ENCODE data around the gene IQSEC3. TPM values are rescaled to one million over a fixed set of nuclear protein-coding genes. Genes with fewer than 3 reads are reported as not detected.
"Not testable (repeated sequence)": the region's sequence is repeated elsewhere in the genome, so short reads cannot be mapped to it uniquely, and the experiment has no call there.

IQSEC3 gene
- polyA plus RNA-seq, 3 donors, result 8.0 to 15.3 (median 10.4) TPM

DNA sequence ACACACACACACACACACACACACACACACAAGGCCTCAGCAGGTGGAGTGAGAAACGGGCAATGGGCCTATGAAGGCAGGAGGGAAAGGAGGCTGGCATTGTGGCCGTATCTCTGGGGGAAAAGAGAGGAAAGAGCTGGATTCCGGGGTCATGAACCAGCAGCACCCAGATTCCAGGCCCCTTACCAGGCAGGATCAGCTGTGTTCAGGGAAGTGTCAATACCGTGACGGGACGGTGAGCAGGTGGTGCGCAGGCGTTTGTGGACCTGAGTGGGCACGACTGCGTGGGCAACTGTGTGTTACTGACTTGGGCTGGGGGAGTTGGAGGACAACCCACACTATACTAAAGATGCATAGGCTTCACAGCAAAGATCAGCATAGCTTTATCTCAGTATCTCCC lies 9.5 kb downstream of the IQSEC3 start:
- DNase-seq (ENCODE audit: extremely low read depth in 1 of 11, low read depth in 9 of 11, low spot score in 4 of 11), result not testable (repeated sequence)

DNA sequence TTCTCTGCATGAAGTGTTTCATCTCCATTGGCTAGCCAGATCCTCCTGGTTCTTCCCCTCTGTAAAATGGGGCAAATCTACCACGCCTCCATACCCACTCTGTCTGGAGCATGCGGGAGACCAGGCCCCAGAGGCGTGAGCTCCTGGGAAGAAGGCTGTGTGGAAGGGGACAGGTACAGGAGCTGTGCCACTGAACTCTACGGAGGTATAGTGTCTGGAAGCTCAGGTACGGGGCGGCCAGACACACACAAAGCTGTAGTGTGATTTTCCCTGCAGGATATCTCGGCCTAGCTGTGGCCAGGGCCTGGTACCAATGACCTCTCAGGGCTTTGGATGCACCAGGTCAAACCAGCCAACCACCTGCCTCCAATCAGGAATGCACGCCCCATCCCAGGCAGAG lies 10.0 kb downstream of the IQSEC3 start:
- DNase-seq (ENCODE audit: extremely low read depth in 1 of 11, low read depth in 9 of 11, low spot score in 4 of 11), result not testable (repeated sequence)

DNA sequence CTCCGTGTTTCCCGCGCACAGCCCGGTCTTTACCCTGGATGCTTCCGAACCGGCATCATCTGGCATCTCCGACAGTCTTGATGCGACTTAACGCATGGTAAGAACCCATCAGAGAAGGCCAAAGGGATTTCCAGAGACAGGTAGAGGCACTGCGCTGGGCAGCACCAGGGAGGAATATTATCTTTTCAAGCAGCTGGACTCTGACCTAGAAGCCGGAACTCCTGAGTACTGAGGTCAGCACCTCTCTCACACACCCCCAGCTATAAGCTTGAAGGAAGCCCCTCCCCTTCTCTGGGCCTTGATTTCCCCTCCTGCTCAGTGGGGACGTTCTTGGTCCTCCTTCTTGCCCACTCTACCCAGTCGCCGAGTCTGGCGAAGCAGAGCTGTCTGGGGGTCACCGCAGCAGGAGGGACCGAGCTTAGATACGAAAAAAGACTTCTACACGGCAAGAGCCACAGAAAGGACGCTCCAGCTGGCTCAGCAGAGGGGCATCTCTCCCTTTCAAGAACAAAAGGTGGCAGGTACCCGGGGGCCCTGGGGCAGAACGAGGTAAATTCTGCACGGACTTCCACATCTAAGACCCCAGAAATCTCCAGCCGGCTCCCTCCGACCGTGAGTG lies 10.6 kb downstream of the IQSEC3 start:
- DNase-seq (ENCODE audit: extremely low read depth in 1 of 11, low read depth in 9 of 11, low spot score in 4 of 11), result not testable (repeated sequence)

DNA sequence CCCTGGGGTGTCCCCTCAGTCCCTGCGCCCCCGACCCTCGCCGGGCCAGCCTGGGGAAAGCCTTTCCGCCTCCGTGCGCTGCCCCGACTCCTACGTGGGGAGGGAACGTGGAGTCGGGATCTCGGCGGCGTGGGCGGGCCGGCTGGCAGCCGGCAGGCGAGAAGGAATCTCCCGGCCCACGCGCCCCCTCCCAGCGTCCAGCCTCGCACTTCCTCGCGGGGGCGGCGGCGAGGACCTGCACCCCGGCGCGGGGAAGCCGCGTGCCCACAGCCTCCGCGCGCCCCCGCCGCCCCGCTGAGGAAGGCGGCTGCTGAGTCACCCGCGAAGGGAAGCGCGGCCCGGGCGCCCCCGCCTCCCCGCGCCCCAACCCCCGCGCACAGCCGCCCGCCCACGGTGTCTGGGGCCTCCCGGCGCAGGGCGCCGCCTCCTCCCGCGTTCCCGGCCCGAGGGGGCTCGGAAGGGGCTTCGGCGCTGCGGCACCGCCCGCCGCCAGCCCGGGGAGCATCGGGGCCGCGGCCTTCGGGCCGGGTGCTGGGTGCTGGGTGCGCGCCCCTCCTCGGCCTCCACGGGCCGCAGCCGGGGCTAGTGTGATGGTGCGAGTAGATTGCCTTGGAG lies 11.3 kb downstream of the IQSEC3 start:
- DNase-seq (ENCODE audit: extremely low read depth in 1 of 11, low read depth in 9 of 11, low spot score in 4 of 11), result not testable (repeated sequence)

DNA sequence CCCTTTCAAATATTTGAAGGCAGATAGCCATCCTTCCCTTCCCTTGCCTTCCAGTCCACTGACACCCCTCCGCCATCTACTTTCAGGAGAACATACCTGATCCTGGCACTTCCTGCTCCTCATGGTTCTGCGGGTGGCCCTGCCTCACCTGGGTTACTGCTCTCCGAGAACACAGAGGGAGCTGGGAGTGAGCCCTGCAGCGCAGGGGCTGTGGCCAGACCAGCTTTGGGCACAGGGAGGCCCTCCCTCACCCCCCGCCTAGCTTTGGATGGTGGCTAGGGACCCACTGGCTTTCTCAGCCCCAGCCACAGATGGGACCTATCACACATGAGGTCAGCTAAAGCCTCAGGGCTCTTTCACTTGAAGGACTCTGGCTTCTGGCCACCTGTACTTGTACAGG lies 12.4 kb downstream of the IQSEC3 start:
- no peak for DNase-seq (ENCODE audit: extremely low read depth in 1 of 11, low read depth in 9 of 11, low spot score in 4 of 11)

DNA sequence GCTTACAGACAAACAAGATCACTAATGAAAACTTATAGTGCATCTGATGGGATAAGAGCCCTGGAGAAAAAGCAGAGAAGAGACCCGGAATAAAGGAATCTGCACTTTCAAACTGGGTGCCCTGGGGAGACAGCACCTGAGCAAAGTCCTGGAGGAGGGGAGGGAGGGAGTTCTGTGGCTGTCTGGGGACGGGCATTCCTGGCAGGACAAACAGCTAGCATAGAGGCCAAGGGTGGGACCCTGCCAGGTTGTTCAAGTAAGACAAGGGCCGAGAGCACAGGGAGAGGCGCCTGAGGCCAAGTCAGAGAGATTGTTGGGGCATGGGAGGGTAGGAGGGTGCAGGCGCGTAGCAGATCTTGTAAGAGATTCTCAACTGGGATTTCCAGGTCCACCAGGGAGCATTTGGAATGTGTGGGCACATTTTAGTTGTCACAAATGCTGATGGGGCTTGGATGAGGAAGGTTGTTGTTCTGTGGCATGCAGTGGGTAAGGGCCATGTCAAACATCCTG lies 14.2 kb downstream of the IQSEC3 start:
- DNase-seq (ENCODE audit: extremely low read depth in 1 of 11, low read depth in 9 of 11, low spot score in 4 of 11), result no peak

DNA sequence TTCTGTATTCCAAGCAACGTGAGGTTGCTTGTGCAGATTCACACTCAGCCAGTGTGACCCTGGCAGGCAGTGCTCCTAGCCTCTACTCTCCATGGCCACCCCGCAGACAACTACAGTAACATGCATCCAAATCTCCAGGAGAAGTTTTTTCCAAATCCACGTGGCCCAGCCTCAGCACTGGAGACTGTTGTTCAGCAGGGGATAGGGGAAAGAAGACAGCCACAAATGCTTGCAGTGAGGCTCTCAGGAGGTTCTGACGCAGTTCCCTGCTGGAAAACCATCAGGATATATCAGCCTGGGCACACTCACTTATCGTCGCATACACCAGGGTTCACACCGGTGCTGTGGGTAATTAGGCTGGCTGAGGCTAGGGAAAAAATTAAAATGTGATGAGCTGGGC lies 16.2 kb downstream of the IQSEC3 start:
- no peak for DNase-seq (ENCODE audit: extremely low read depth in 1 of 11, low read depth in 9 of 11, low spot score in 4 of 11)

DNA sequence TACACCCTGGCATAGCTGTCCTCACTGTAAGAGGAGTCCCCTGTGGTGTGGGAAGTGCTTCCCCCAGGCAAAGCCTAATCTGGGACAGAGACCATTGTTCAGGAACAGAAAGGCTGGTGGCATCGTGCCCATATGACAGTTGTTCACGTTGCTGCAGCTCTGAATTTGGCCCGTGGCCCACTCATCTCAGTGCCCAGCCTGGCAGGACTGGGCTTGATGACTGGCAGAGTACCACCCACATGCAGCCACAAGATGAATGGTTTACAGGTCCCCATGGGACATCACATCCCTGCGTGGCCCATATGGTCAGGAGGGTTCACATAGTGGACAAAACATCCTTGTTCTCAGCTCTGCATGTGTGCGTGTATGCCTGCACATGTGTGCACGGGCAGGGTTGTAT lies 17.5 kb downstream of the IQSEC3 start:
- DNase-seq (ENCODE audit: extremely low read depth in 1 of 11, low read depth in 9 of 11, low spot score in 4 of 11), result no peak

DNA sequence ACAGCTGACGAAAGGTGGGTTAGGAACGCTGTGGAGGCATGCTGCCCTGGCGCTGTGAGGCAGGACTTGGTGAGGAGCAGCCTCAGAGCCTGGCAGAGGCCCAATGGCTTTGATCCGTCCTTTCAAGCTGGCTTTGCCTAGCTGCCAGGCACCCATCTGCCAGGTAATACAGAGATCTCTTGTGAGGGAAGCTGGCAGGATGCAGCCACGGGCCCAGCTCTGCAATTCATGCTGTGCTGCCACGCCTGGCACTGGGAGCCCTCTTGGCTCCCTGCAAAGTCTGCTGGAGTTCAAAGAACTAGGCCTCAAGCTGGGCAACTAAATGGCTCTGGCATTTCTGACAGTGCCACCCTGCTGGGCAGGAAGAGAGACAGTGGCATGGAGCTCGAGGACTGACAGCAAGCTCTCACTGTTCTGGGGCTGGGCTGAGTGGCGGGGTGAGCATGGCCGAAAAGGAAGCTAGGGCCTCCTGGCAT lies 18.7 kb downstream of the IQSEC3 start:
- no peak for DNase-seq (ENCODE audit: extremely low read depth in 1 of 11, low read depth in 9 of 11, low spot score in 4 of 11)

DNA sequence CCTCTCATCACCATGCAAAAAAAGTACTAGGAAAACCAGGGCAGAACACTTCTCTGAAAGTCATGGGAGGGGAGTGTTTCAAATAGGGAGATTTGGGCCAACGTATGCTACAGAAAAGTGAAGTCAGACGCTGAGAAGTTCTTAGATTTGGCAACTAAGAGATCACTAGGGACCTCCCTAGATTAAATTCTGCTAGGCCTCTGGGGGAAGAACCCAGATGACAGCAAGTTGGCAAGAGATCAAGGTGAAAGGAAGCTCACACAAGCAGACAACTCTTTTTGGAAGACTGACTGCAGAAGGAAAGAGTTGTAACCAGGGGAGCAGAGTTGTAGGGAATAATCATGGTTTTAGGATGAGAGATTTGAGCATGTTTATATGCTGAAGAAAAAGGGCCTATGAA lies 20.7 kb downstream of the IQSEC3 start:
- DNase-seq (ENCODE audit: extremely low read depth in 1 of 11, low read depth in 9 of 11, low spot score in 4 of 11), result no peak

DNA sequence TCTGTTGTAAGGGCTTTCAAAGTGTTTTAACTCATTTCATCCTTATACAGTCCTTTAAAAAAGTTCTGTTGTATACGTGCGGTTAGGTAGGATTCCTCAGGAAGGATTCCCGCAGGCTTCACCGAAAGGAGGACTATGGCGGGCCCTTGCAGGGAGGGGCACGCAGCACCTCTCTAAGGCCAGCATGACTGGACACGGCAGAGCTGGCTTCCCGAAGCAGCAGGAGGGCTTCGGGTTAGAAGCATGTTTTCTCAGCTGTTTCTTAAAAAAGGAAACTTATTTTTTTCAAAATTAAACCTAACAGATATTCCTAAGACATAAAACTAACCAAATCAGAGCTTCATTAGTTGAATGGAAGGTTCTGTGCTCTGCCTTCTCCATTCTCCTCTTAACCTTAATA lies 21.3 kb downstream of the IQSEC3 start:
- DNase-seq (ENCODE audit: extremely low read depth in 1 of 11, low read depth in 9 of 11, low spot score in 4 of 11), result no peak

DNA sequence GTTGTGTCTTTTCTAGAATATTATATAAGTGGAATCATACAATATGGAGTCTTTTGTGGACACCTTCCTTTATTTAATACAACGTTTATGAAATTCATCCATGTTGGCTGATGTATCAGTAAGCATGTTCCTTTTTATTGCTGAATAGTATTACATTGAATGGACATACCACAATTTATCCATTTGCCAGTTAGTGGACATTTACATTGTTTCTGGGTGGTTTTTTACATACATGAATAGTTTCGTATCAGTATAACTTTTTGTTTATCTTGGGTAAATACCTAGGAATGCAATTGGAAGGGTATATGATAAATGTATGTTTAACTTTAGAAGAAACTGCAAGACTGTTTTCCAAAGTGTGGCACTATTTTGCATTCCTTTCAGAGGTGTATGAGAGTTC lies 23.1 kb downstream of the IQSEC3 start:
- no peak for DNase-seq (ENCODE audit: extremely low read depth in 1 of 11, low read depth in 9 of 11, low spot score in 4 of 11)

DNA sequence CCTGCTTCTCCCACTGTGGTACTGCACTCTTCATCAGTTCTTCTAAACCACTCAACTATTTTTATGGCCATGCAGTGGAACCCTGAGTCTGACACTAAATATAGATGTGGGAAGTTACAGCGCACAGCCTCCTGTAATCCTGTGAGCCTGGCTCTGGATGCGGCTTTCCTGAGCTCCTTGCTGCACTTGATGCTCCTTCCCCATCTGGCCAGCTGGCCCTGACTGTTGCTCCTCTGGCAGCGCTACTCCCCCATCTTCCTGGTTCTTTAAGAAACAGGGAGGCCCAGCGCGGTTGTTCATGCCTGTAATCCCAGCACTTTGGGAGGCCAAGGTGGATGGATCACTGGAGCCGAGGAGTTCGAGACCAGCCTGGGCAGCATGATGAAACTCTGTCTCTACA lies 24.6 kb downstream of the IQSEC3 start:
- no peak for DNase-seq (ENCODE audit: extremely low read depth in 1 of 11, low read depth in 9 of 11, low spot score in 4 of 11)

DNA sequence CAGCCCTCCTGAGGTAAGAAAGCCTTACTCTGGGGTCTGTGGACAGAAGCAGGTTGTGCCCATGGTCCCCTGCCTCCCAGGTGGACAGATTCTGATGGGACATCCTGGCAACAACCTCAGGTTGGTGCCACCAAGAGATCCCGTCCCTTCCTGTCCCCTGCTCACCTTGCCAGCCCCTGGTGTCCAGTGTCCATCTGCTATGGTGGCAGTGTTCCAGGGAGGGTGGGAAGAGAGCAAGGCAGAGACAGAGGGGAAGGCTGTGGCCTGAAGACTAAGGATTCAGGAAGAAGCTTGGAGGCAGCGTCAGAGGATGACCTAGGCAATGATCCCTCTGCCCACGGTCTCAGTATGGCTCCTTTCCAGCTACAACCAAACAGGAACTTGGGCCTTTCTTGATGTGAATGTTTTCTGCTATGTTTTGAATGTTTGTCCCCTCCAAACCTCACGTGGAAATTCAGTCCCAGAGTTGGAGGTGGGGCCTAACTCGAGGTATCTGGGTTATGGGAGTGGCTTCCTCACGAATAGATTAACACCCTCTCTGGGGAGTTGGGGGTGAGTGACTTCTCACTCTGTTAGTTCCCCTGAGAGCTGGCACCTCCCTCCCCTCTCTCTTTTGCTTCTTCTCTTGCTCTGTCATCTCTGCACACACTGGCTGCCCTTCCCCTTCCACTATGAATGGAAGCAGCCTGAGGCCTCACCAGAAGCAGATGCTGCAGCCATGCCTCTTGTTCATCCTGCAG lies 26.9 kb downstream of the IQSEC3 start:
- DNase-seq (ENCODE audit: extremely low read depth in 1 of 11, low read depth in 9 of 11, low spot score in 4 of 11), result no peak

DNA sequence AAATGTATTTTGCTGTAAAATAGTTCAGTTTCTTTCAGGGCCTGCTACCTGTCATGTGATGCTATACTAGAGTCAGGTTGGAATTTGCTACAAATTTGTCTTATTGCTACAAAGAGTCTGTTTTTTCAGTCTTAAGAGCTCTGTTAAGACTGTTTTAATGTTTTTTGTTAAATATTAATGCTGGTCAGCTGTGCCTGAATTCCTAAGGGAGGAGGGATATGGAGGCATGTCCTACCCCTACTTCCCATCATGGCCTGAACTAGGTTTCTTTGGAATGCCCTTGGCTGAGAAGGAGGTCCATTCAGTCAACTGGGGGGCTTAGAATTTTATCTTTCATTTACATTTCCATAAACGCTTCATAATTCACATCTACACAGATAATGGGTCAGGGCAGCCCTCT lies 30.0 kb downstream of the IQSEC3 start:
- no peak for DNase-seq (ENCODE audit: extremely low read depth in 1 of 11, low read depth in 9 of 11, low spot score in 4 of 11)

DNA sequence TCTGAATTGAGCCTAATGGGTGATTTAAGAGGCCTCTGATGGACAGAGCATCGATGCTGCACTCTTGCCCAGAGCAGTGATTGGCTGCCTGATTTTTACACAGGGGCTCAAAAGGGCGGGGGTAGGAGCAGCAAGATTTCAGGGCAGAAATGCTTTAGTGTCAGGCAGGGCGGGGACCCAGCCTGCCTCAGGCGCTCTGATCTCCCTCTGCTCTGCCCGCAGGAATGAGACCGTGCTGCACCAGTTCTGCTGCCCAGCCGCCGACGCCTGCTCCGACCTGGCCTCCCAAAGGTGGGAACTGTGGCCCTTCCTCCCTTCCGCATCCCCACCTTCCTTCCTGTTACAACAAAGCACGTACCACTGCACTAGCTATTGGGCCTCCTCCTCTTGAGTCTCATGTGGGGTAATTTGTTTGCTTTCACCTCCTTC lies 32.4 kb downstream of the IQSEC3 start:
- DNase-seq (ENCODE audit: extremely low read depth in 1 of 11, low read depth in 9 of 11, low spot score in 4 of 11), result no peak

DNA sequence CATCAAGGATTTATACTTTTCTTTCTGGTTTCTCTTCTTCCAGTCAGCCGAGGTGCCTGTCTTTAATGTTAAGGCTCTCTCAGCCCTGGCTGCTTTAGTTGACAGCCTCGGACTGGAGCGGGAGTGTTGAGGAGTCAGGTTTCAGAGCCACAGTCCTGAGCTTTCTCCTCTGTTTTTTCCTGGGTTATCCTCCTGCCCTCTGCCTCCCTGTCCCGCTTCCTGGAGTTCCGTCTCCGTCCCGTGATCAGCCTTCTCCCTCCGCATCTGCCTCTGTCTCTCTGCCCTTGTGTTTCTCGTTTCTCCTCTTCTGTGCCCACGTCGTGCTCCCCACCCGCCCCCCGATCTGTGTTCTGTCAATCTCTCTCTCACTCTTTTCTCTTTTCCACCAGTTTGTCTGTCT lies 33.0 kb downstream of the IQSEC3 start:
- peak in 4 of 11 donors; percentile 38 to 55 (median 46) for DNase-seq (ENCODE audit: extremely low read depth in 1 of 11, low read depth in 9 of 11, low spot score in 4 of 11)

DNA sequence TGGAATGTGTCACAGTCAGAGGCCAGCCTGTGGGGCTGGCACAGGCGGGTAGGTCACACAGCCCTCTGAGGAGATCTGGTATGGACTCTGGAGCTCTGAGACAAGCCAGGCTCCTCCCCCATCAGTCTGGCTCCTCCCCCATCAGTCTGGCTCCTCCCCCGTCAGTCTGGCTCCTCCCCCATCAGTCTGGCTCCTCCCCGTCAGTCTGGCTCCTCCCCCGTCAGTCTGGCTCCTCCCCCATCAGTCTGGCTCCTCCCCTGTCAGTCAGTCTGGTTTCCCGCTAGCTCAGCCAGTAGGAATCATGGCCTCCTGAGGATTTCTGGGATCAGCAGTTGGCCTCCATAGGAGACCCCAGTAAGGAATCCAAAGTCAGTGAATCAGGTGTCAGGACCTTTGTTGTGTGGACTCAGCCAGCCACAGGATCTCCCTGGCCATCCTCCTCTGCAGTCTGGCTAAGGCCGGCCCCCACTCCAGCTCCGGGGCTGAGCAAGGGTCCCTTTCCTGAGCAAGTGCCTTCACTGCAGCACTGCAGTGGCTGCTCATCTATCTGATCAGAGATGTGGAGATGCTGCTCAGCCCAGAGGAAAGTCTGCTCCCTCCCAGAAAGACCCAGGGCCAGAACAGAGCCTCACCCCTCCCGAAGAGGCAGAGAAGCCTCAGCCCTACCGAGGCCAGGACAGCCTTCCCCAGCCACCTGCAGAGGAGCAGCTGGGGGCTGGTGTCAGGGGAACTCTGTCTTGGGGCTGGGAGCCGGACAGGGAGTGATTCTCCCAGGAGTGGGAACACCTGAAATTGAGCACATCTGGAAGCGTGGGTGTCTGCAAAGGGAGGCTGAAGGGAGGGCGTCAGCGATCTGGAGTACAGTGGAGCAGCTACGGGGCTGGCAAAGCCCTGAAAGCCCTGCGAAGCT lies 35.7 kb downstream of the IQSEC3 start:
- DNase-seq (ENCODE audit: extremely low read depth in 1 of 11, low read depth in 9 of 11, low spot score in 4 of 11), result no peak

DNA sequence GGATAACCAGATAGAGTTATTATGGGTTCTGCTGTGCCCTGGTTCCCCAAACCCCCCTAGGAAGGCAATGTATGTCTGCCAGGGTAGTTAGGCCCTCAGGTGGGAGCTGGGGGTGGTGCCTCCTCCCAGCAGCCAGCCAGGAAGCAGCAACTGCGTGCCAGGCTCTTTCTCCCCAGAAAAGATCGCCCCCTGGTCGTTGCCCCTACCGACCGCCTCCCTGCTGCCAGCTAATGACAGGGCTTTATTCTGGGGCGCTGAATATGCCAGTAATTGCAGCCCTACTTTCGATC lies 36.3 kb downstream of the IQSEC3 start:
- DNase-seq (ENCODE audit: extremely low read depth in 1 of 11, low read depth in 9 of 11, low spot score in 4 of 11), result no peak

All from renal cortex interstitium (tissue), 11 donors.